ENCODE measurements around the gene USP33. TPM values are rescaled to one million over a fixed set of nuclear protein-coding genes. Genes with fewer than 3 reads are reported as not detected.

USP33 gene
- total and polyA plus RNA-seq, 2 of the 8 experiments (the other 6 are each of a cell fraction or from before 2014, with no cell fraction given) = 20.0 to 55.5 TPM

DNA sequence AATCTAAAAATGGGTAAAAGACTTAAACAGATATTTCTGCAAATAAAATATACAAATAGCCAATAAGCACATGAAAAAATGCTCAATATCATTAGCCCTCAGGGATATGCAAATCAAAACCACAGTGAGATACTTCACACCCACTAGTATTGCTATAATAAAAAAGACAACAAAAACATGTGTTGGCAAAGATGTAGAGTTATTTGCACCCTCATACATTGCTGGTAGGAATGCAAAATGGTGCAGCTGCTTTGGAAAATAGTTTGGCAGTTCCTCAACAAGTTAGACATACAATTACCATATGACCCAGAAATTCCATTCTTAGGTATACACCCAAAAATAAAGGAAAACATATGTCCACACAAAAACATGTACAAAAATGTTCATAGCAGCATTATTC is 107.4 kb downstream of the USP33 start (continued):
- TF ChIP-seq YY1 (IDR thresholded peaks at IDR 0.05; ENCODE audit: low read depth, low read length) = no peak

Data from H1 (cell line).